MM.1S (cell line): ENCODE measurements around the gene ZNF789.

ENCODE experiments used
- DNase-seq: peaks from one replicate; pipeline ENCODE4 v3.0.0-alpha.2; 2015
- H2AFZ ChIP-seq: fragments of 300-600 bp; sonication (generic); 2 replicates; pipeline ENCODE4 v1.6.0; 2016; ENCODE audit warnings: antibody characterized with exemption, low read length
- H3F3A ChIP-seq: fragments of 300-600 bp; sonication (generic); 2 replicates; pipeline ENCODE4 v1.6.1; 2016; ENCODE audit warnings: mild to moderate bottlenecking, antibody characterized with exemption, low read length, moderate library complexity, mixed read lengths; ENCODE audit not compliant: insufficient read depth
- H3K27ac ChIP-seq: fragments of 300-600 bp; sonication (generic); 2 replicates; pipeline ENCODE4 v1.5.1; 2016; ENCODE audit warnings: mild to moderate bottlenecking, low read length
- H3K27me3 ChIP-seq: fragments of 300-600 bp; sonication (generic); replicated peaks from 2 replicates; pipeline ENCODE4 v1.6.0; 2016; ENCODE audit warnings: low read length; ENCODE audit not compliant: insufficient read depth
- H3K36me3 ChIP-seq: fragments of 300-600 bp; sonication (generic); replicated peaks from 2 replicates; pipeline ENCODE4 v1.6.1; 2016; ENCODE audit warnings: mild to moderate bottlenecking, low read length, mixed read lengths; ENCODE audit not compliant: insufficient read depth
- H3K4me1 ChIP-seq: fragments of 300-600 bp; sonication (generic); 2 replicates; pipeline ENCODE4 v1.6.1; 2016; ENCODE audit warnings: low read length, mixed read lengths
- H3K4me2 ChIP-seq: fragments of 300-600 bp; sonication (generic); 2 replicates; pipeline ENCODE4 v1.6.0; 2016; ENCODE audit warnings: low read depth, low read length
- H3K4me3 ChIP-seq: fragments of 300-600 bp; sonication (generic); 2 replicates; pipeline ENCODE4 v1.5.1; 2016; ENCODE audit warnings: low read length, mixed read lengths
- H3K79me2 ChIP-seq: fragments of 300-600 bp; sonication (generic); 2 replicates; pipeline ENCODE4 v1.6.1; 2016; ENCODE audit warnings: mixed run types, low read length, mixed read lengths
- H3K9ac ChIP-seq: fragments of 300-600 bp; sonication (generic); 2 replicates; pipeline ENCODE4 v1.6.1; 2016; ENCODE audit warnings: low read length, mixed read lengths
- H3K9me2 ChIP-seq: fragments of 300-600 bp; sonication (generic); replicated peaks from 2 replicates; pipeline ENCODE4 v1.6.1; 2016; ENCODE audit warnings: mild to moderate bottlenecking, low read length, mixed read lengths; ENCODE audit not compliant: insufficient read depth
- H3K9me3 ChIP-seq: fragments of 300-600 bp; sonication (generic); replicated peaks from 2 replicates; pipeline ENCODE4 v1.6.1; 2016; ENCODE audit warnings: mild to moderate bottlenecking, low read length, mixed read lengths; ENCODE audit not compliant: insufficient read depth
- H4K20me1 ChIP-seq: fragments of 300-600 bp; sonication (generic); 2 replicates; pipeline ENCODE4 v1.6.1; 2016; ENCODE audit warnings: mild to moderate bottlenecking, low read length, moderate library complexity, mixed read lengths; ENCODE audit not compliant: insufficient read depth
- EZH2 ChIP-seq: fragments of 300-600 bp; sonication (generic); optimal IDR thresholded peaks from 2 replicates; pipeline ENCODE3; 2017; ENCODE audit warnings: low read depth, mild to moderate bottlenecking, antibody characterized with exemption, low read length, mixed read lengths
- EZH2phosphoT487 ChIP-seq: fragments of 300-600 bp; sonication (generic); IDR thresholded peaks from 2 replicates; pipeline ENCODE4 v1.6.1; 2018; ENCODE audit warnings: antibody characterized with exemption, low read length
- TF ChIP-seq, protein P1 (sequence below): fragments of 300-600 bp; sonication (generic); IDR thresholded peaks from 2 replicates; pipeline ENCODE4 v1.5.1; 2016; ENCODE audit warnings: antibody characterized with exemption, low read length, mixed read lengths

Gene ZNF789

DNA sequence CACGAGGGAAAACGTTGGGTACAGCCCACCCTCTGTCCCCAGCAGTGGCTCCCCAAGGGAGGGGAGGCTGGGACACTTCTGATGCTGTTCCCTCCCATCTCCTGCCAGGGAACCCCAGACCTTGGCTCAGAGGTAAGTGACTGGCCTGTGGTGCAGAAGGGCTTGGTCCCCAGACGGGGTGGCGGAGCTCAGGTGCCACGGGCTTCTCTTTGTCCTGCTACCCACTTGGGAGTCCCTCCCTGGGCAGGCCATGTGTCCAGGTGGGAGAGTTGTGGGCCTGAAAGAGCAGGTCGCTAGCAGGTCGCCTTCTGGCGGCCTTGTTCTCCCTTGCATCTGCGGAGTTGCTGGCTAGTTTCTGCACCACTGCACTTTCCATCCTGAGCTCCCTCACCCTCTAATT lies 16.8 kb upstream of the ZNF789 start:
- peaks cover 78% of the 10 kb centered on the region for H3K79me2 ChIP-seq
- no peak overlapping the region for H3K4me3 ChIP-seq
- peaks cover 4% of the 10 kb centered on the region; the same call in 1 of the 2 replicates for H3F3A ChIP-seq
- peaks cover 12% of the 10 kb centered on the region for H3K36me3 ChIP-seq
- no peak overlapping the region for H3K4me2 ChIP-seq
- no peak overlapping the region for H2AFZ ChIP-seq
- TF ChIP-seq EZH2phosphoT487 = no peak
- no peak for TF ChIP-seq EZH2
- TF ChIP-seq, protein P1, sequence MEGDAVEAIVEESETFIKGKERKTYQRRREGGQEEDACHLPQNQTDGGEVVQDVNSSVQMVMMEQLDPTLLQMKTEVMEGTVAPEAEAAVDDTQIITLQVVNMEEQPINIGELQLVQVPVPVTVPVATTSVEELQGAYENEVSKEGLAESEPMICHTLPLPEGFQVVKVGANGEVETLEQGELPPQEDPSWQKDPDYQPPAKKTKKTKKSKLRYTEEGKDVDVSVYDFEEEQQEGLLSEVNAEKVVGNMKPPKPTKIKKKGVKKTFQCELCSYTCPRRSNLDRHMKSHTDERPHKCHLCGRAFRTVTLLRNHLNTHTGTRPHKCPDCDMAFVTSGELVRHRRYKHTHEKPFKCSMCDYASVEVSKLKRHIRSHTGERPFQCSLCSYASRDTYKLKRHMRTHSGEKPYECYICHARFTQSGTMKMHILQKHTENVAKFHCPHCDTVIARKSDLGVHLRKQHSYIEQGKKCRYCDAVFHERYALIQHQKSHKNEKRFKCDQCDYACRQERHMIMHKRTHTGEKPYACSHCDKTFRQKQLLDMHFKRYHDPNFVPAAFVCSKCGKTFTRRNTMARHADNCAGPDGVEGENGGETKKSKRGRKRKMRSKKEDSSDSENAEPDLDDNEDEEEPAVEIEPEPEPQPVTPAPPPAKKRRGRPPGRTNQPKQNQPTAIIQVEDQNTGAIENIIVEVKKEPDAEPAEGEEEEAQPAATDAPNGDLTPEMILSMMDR = no peak
- H3K9me3 ChIP-seq = no peaks in the 10 kb centered on the region
- DNase-seq = no peak
- no peaks in the 10 kb centered on the region for H3K9me2 ChIP-seq
- H3K4me1 ChIP-seq = no peaks in the 10 kb centered on the region
- no peak overlapping the region for H3K9ac ChIP-seq
- H3K27ac ChIP-seq = no peak overlapping the region
- no peaks in the 10 kb centered on the region for H3K27me3 ChIP-seq
- H4K20me1 ChIP-seq = peaks cover 8% of the 10 kb centered on the region; the same call in 1 of the 2 replicates

DNA sequence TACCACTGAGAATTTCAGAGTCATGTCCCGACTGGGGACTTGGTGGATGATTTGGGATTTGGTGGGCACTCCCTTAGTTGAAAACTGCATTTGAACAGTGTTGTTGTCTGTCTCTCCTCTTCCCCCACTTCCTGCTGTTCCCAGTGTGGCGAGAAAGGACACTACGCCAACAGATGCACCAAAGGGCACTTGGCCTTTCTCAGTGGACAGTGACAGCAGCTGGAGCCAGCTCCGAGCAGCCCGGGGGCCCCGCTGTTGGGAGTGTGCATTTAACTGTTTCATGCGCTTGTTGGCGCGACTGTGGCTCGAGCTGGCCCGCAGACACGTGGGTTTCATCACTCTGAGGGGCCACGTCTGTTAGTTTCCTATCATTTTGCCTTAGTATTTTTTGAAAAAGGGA lies 16.4 kb upstream of the ZNF789 start:
- Histone ChIP-seq H4K20me1 (peaks cover 8% of the 10 kb centered on the region; the same call in 1 of the 2 replicates), H3K27ac (no peak overlapping the region), H3K9me2 (no peaks in the 10 kb centered on the region), H3K27me3 (no peaks in the 10 kb centered on the region), H3K4me3 (no peak overlapping the region), H3K9me3 (no peaks in the 10 kb centered on the region), H3K9ac (no peak overlapping the region), H3K79me2 (peaks cover 82% of the 10 kb centered on the region), H3F3A (peaks cover 4% of the 10 kb centered on the region; the same call in 1 of the 2 replicates), H3K36me3 (peaks cover 10% of the 10 kb centered on the region), H3K4me1 (no peaks in the 10 kb centered on the region), H3K4me2 (no peak overlapping the region), H2AFZ (no peak overlapping the region)
- TF ChIP-seq EZH2phosphoT487 (no peak), EZH2 (no peak)
- TF ChIP-seq, protein P1 = no peak
- DNase-seq = no peak

GRCh38 chr7:99457050-99457649 lies 15.5 kb upstream of the ZNF789 start:
- Histone ChIP-seq H3K4me2 (no peak overlapping the region), H3K9me3 (no peaks in the 10 kb centered on the region), H3K79me2 (peaks cover 85% of the 10 kb centered on the region), H3K27me3 (no peaks in the 10 kb centered on the region), H3K4me1 (no peaks in the 10 kb centered on the region), H3K9me2 (no peaks in the 10 kb centered on the region), H3F3A (peaks cover 4% of the 10 kb centered on the region; the same call in 1 of the 2 replicates), H2AFZ (no peak overlapping the region), H3K9ac (no peak overlapping the region), H3K27ac (no peak overlapping the region), H3K36me3 (peaks cover 10% of the 10 kb centered on the region), H4K20me1 (peaks cover 8% of the 10 kb centered on the region; the same call in 1 of the 2 replicates), H3K4me3 (no peak overlapping the region)
- no peak for DNase-seq
- TF ChIP-seq EZH2phosphoT487 = no peak
- TF ChIP-seq, protein P1 = no peak
- TF ChIP-seq EZH2 = no peak
